Renal cortical epithelial cell (primary cell): ENCODE measurements around the gene CEP63. TPM values are rescaled to one million over a fixed set of nuclear protein-coding genes. Genes with fewer than 3 reads are reported as not detected.
A peak's percentile ranks its signal among the peaks of the same experiment; 100 is the strongest.
"Not testable (repeated sequence)": the region's sequence is repeated elsewhere in the genome, so short reads cannot be mapped to it uniquely, and the experiment has no call there.

Experiments
- DNase-seq: peaks from one replicate; pipeline ENCODE4 v3.0.0-alpha.2; 2011; ENCODE audit warnings: low read depth
- total RNA-seq: library from RNA; depleted of rRNA; stranded (reverse); fragments of >200 nt; gene quantifications from 2 replicates; pipeline ENCODE4 v1.2.3, GENCODE V29; 2014

Gene CEP63
- total RNA-seq, 1 donor from 2014 or later = 31.3 TPM

DNA sequence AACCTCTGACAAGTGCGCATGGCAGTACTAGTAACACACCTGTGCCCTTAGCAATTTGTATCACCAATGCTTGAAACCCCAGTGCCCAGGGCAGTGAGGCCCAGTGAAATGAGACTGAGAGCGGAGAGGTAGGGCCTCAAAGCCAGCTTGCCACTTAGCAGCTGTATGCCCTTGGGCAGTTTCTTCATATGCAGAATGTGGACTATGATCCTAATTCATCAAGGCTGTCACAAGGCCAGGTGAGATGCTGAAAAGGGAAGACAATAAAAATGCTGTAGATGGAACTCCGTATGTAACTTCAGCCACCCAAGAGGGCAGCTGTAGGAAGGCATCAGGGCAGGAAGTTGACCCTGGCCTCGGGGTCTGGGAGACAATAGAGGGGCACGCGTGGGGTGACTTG is 90.6 kb downstream of the CEP63 start:
- DNase-seq = no peak

DNA sequence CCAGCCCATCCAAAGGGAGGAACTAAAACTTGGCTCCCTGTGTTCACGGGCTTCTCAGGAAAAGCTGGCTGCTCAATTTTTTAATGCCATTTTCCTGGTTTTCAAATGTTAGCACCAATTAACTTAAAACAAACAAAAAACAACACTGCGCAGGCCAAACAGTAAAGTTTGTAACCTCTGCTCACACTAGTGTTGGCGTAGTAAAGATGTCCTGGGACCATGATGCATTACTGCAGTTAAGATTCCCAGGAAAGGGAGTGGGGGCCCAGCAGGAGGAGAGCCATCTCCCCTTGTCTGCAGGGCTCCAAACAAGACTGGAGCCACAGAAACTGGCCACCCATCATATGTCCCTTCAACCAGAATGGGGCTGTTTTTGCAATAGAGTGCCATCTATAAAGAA is 91.0 kb downstream of the CEP63 start:
- DNase-seq = no peak

- DNase-seq = peak; percentile 80
Observed at GRCh38 chr3:134579141-134579665, 93.3 kb downstream of the CEP63 start.

- DNase-seq = no peak
Observed at GRCh38 chr3:134590766-134591165, 104.9 kb downstream of the CEP63 start.

GRCh38 chr3:134592806-134593205 is 106.9 kb downstream of the CEP63 start:
- DNase-seq = no peak

- DNase-seq = no peak
Observed at GRCh38 chr3:134594331-134594741, 108.5 kb downstream of the CEP63 start.

DNA sequence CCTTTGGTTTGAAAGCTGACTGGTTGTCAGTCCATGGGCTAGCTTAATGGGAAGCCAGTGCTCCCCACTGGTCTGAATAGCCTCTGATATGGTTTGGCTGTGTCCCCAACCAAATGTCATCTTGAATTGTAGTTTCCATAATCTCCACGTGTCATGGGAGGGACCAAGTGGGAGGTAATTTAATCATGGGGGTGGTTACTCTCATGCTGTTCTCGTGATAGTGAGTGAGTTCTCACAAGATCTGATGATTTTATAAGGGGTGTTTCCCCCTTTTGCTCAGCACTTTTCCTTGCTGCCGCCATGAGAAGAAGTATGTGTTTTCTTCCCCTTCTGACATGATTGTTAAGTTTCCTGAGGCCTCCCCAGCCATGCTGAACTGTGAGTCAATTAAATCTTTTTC is 109.1 kb downstream of the CEP63 start:
- not testable (repeated sequence) for DNase-seq

- peak; percentile 77 for DNase-seq
Observed at GRCh38 chr3:134597390-134597970, 111.6 kb downstream of the CEP63 start.

DNA sequence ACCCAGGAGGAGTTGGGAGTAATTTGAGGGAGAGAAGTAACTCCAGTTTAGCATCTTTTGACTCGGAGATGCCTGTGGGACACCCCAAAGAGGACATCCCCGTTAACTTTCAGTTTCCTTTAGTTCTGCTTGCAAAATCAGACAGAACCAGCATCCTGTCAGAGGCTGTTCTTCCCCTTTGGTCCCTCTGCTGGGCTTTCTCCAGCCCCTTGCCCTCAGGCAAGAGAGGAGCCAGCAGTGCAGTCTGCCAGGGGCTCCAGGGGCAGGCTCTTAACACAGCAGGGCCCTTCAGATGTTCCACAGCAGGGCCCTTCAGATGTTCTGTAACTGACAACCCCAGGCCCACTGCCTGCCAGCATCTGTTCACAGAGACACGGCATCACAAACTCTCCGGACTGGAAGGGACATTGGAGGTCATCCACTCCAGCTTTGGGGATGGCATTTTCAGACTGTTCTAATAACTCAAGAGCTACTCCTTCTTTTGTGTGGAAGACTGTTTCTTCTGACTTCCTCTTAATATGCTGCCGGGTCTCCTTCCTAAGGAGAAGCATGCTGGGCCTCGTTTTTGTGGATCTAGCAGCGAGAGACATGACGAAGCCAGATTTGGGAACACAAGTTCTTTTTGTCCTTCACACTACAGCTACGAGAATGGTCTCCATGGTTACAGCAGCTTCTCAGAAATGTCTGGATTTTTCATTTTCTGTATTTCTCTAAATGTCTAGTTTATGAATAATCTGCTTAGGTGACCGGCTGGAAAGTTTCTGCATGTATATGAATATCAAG is 113.1 kb downstream of the CEP63 start:
- no peak for DNase-seq

GRCh38 chr3:134600206-134600605 is 114.3 kb downstream of the CEP63 start:
- peak; percentile 59 for DNase-seq

DNA sequence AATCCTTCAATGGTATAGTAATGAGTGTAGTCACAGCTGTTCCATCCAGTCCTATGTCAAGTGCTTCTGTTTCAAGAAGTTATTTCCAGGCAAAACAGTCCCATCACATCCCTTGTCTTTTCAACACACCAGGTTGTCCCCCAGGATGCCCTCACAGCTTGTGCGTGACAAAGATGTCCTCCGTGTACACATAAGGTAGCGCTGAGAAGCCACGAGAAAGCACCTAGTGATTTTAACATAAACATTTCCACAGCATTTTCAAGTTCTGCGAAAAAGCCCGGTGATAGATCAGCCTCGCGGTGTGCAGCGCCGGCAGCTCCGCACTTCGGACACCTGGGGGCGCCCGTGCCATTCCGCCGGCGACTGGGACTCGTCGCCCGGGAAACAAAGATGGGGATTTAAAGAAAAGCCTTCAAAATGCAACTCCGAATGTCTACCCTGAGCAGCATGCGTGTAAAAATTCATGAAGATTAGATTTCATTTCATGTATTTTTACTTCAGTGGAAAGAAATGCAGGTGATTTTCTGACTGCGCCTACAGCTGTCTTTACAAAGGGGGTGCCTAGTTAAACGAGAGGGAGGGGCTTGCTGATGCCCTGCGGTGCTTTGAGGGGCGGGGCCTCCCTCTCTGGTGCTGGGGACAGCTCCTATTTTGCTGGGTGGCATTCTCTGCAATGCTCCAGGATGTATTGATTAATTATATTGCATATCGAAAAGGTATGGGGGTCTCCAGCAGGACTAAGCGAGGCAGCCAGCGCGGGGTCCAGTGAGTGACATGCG is 115.0 kb downstream of the CEP63 start:
- peak; percentile 24 for DNase-seq

GRCh38 chr3:134601539-134602439 is 115.9 kb downstream of the CEP63 start:
- no peak for DNase-seq

- DNase-seq = no peak
Observed at GRCh38 chr3:134602440-134602814, 116.6 kb downstream of the CEP63 start.

- no peak for DNase-seq
Observed at GRCh38 chr3:134603480-134603879, 117.6 kb downstream of the CEP63 start.

- DNase-seq = no peak
Observed at GRCh38 chr3:134603956-134604355, 118.1 kb downstream of the CEP63 start.

DNA sequence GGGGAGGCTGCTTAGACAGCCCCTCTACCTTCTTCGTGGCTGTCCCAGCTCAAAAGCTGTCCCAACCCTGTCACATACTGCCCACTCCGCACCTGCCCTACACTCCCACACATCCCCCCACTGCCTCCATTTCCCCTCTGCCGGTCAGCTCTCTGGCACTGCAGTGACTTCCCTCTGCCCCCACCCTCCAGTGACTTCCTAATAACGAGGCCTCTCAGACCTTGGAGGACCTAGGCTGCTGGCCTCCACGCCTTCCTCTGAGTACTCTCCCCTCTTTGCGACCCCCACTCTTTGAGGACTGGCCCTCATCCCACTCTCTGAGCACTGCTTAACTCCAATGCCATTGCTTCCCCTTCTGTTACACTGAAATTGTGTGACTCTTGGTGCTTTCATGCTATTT is 119.7 kb downstream of the CEP63 start:
- no peak for DNase-seq

DNA sequence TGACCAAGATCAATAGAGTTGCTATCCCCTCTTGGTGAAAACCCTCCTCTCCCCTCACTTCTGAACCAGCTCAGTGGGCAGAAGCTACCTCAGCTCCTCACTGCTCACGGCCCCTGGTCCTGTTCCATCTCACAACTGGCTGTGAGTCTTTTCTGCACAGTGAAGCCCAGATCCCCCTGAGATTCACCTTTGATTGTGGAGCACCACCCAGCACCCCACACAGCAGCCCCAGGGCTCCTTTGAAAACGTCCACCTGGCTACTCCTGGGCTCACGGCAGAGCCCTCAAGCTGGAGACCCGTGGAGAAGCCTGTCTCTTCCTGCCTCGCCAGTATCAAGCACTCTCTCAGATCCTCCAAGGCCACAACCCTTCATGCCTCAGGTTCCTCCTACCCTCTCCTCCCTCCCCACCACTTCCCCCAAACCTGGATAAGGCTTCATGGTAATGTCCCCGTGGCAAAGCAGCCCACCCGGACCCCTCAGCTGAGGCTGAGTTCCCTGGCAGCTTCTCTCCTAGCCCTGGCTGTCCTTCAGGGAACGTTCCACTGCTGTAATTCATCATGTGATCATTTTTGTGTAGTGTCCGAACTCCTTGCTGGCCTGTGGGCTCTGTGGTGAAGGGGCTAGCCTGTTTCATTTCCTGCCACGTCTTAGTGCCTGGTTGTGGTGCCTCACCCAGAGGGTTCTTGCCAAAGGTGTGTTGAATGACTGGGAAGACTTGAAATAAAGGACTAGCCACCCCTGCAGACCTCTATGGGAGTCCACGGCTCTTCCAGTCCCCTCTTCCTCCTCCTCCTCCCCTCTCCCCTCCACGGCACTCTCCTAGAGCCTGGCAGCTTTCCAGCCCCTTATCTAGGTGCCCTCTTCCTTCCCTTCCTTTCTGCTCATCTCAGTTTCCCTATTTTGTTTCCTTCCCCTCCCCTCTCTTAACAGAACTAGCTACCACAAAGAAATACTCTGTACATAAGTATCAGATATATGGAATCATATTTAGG is 120.5 kb downstream of the CEP63 start:
- DNase-seq = no peak

DNA sequence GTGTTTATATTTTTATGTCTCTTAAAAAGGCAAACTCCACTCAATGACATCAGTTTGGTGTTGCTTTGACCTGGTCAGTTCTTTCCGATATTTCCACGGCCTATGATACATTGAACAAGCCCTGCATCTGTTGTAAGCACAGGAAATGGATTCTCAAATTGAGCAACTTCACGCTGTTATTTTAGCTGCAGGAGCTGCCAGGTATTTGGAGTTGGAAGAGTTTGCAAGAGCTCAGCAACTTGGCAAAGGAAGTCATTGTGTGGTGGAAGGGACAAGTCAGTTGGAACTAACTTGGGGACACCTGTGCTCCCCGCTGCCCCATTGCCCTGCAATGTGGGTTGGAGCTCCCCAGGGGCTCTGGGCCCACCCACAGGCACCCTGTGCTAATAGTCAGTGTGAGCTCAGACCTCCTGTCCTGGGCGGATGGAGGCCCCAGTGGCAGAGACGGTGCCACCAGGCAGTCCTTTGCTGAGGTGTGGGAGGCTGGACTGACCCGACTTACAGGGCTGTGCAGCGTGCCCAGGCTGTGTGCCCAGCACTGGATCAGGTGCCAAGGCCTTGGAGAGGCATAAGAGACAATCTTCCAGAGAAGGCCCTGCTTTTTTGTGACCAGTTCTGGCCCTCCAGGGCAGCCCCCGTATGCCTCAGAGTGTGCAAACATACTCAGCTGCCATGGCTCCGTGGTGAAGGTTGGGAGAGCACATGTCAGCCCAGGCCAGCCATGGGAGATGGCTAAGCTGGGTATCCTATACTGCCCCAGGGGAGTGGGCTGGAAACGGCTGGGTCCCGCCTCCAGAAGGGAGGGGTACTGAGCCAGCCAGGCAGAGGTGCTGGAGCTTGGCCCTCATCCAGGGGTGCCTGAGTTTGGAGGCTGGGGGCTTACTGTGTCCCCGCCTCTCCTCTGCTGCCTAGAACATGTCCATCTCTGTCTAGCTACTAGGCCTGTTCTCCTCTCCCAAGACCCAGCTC is 121.5 kb downstream of the CEP63 start:
- no peak for DNase-seq
